ENCODE data around the gene EPHX1.
"Not testable (repeated sequence)": the region's sequence is repeated elsewhere in the genome, so short reads cannot be mapped to it uniquely, and the experiment has no call there.

EPHX1 gene

GRCh38 chr1:225809842-225810578 is at the start of gene EPHX1:
TSS of gene EPHX1 (plus strand) at chr1:225810124. CDS start at chr1:225828730, 18,606 bp downstream.
- peak; percentile 79 for DNase-seq

GRCh38 chr1:225760531-225760930 is 49.4 kb upstream of the EPHX1 start:
- DNase-seq: no peak

DNA sequence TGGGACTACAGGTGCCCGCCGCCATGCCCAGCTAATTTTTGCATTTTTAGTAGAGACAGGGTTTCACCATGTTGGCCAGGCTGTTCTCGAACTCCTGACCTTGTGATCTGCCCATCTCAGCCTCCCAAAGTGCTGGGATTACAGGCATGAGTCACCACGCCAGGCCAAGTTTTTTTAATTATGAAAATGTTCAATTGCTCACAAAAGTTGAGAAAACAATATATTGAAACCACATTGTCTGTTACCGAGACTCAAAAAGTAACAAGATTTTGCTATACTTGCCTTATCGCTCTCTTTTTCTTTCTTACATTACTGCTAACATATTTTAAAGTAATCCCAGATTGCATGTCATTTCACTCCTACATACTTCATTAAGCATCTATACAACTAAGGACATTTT is 48.5 kb upstream of the EPHX1 start:
- DNase-seq: not testable (repeated sequence)

DNA sequence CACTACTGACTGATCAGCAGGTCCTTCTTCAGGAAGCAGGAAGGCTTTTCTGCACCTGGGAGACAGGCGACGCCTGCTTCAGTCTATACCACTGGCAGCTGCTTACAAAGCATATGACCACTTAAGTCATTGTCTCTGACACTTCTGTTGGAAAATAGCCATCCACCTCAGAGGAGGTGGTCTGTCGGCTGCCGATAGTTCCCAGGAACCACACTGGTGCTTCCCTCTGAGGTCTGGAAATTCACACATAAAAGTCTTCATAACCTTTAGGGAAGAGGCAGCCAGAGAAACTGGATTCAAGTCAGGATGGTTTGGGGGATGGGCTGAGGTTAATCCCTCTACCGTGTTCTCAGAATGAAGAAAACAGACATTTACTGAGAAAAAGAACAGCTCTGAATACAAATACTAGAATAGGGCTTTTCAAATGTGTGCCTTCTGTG is 47.9 kb upstream of the EPHX1 start:
- DNase-seq: no peak

DNA sequence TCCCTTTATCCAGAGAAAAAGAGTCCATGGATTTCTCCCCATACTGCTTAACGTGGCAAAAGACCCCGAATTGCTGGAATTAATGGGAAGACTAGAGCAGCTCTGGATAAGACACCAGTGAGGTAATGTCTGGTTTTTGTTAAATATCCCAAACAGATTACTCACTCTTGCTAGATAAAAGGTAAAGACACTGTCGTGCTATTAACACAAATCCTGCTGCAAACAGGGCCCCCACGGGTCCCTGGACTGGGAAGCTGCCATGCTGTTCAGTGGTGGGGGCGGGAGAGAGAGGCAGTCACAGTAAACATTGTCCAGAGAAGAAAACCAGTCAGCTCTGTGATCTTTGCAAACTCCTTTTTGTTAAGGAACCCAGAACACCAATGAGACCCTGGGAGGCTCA is 47.5 kb upstream of the EPHX1 start:
- no peak for DNase-seq

DNA sequence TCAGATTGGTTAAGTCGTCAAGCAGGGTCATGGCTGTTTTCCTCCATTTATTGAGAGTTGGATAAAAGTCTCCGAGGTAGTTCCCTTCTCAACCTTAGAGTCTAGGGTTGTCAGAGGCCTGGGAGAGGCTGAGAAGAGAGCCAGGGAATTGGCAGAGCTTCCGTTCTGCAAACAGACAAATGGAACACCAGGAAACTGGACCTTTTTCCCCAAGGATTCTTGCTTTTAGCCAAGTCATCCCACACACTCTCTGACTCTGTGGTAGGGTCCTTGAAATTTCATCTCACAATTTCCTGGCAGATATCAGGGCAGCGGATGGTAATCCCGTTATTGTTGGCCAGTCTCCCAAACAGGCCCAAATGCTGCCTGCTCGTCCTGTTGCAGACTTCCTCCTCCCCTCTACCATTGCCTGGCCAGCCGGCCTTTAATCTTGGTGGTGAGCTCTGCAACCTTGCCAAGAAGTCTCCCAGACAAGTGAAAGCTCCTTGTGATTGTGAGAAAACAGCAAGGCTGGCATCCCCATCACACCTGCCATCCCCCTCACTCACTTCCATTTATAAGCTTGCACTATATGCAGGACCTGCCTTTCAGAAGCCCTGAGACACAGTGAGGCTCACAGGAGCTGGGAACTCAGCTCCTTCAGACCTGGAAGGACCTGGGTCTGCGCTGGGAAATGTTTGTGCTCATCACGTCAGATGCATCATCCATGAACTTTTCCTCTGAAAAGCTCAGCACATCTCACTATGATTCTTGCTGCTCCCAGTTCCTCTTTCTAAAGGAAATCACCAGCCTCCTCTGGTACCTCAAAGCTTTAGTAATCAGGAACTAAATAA is 46.0 kb upstream of the EPHX1 start:
- no peak for DNase-seq

GRCh38 chr1:225765982-225766674 is 43.8 kb upstream of the EPHX1 start:
- DNase-seq: no peak

- no peak for DNase-seq
Measured at GRCh38 chr1:225766967-225767633, 42.8 kb upstream of the EPHX1 start.

DNA sequence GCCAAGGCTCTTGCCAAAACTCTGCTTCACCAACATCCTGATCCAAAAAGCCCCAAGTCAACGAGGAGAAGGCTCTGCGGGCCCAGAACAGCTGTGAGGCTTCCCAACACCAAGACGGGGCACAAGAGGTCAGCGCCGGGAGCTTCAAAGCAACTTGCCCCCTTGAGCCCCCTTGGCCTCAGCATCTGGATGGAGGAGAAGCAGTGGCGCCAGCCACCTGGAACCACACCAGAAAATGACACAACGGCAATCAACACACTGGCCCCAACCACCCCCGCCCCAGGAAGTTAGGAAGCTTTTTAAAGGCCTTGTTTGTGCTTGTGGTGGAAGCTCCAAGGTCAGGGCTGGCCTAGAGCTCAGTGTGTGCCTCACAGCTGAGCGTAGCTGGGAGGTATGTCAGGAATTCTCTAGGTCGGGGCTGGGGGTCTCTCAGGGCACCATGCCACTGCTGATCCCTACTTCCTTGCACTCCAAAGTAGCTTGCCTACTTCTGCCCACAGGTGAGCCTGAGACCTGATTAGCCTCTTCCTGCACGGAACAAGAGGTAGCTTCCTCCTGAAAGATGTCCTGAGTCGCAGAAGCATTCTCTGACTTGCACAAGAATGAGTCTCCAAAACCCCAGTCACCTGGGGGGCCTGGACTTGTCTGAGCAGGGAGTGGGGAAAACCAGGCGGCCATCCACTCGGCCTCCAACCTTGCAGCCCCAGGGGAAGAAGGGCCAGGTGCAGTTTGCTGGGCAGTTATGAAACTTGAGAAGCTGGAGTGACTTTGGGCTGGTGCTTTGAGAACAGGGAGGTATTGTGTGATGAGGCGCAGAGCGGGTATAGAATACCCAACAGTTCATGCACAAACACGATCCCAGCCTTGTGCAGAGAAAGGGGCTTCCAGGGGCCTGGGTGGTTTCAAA is 42.0 kb upstream of the EPHX1 start:
- no peak for DNase-seq

DNA sequence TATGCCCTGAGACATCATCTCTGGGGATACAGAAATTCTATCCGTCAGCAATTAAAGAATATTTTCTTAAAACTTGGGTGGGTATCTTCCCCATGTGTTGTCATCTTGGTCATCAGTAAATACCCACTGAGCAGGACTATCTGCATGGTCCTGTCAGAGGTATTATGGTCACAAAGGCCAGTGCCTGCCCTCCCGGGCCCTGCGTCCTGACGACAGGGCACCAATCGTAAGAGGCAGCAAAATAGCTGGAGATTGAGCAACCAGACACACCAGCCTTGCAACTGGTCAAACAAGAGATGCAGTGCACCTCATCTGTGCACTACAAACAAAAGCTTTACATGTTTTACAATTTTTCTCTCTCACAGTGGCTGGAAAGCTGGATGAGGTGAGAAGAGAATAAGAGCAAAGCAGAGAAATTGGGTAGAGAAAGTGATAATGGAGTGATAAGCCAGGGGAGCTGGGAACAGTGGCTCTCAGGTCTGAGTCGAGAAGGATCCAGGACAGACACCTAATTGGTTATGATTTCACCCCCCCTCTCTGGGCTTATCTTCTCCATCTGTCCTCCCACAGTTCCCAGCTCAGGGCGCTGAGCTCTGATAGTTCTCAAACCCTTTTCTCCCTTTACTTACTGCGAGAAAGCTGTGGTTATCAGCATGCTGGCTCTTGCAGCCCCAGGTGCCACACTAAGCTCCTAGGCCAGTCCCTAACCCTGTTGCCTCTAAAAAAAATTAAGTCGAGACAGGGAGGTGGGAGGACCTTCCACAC is 41.1 kb upstream of the EPHX1 start:
- DNase-seq: no peak

- no peak for DNase-seq
Measured at GRCh38 chr1:225769687-225770086, 40.2 kb upstream of the EPHX1 start.

- DNase-seq: no peak
Measured at GRCh38 chr1:225770561-225771248, 39.2 kb upstream of the EPHX1 start.

GRCh38 chr1:225771661-225772322 is 38.1 kb upstream of the EPHX1 start:
- no peak for DNase-seq

GRCh38 chr1:225772323-225772768 is 37.6 kb upstream of the EPHX1 start:
- DNase-seq: peak; percentile 28

- DNase-seq: no peak
Measured at GRCh38 chr1:225772848-225773247, 37.1 kb upstream of the EPHX1 start.

DNA sequence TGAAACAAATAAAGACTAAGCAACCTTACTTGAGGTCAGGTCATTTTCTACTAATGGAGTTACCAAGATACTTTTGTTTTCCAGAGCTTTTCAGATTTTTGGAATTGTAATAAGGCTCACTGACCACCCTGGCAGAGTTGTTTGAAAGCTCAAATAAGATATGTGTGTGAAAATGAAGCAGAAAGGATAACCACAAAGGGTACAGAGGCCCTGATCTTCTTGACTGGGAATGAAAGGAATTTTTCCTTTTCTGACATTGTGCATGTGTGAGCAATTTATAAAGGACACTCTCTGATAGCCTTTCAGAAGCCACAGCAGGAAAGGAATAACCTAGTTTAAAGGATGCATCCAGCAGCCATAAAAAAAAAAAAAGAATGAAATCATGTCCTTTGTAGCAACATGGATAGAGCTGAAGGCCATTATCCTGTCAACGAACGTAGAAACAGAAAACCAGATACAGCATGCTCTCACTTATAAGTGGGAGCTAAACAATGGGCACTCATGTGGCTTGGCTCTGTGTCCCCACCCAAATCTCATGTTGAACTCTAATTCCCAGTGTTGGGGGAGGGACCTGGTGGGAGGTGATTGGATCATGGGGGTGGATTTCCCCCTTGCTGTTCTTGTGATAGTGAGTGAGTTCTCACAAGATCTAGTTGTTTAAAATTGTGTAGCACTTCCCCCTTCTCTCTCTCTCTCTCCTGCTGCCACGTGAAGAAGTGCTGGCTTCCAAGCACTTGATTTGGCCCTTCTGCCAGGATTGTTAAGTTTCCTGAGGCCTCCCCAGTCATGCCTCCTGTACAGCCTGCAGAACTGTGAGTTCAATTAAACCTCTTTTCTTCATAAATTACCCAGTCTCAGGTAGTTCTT is 35.4 kb upstream of the EPHX1 start:
- DNase-seq: no peak

DNA sequence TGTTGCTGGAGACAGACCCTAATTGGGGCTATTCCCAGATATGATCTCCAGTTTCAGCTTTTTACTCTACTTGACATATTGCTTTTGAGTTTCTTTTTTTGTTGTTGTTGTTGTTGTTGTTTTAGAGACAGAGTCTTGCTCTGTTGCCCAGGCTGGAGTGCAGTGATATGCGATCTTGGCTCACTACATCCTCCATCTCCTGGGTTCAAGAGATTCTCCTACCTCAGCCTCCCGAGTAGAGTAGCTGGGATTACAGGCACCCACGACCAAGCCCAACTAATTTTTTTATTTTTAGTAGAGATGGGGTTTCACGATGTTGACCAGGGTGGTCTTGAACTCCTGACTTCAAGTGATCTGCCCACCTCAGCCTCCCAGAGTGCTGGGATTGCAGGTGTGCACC is 33.6 kb upstream of the EPHX1 start:
- no peak for DNase-seq

DNA sequence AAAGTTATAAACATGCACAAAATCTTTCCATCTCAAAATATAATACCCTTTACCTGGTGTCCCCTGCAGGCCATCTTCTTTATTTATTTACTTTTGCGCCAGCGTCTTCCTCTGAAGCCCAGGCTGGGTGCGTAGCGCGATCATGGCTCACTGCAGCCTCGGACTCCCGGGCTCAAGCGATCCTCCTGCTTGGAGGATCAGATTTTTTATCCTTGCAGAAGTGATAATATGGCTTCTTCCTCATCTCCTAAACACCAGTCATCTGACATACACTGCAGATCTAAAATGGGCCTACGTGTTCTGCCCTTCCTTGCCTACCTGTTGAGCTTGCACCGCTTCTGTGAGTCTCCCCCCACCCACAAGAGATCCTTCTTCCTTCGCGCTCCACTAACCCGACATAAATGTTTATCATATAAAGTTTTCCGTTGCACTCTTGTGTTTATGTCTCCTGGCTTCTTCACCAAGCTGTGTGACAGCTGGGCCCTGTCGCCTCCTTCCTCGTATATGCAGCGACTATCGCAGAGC is 32.8 kb upstream of the EPHX1 start:
- no peak for DNase-seq
